Measurements from ENCODE around the gene DLG2. TPM values are rescaled to one million over a fixed set of nuclear protein-coding genes. Genes with fewer than 3 reads are reported as not detected.

The DLG2 gene
- total RNA-seq, 1 experiment from 2014 or later: 17.5 TPM

- TF ChIP-seq PRDM15 (CRISPR knock-in tag; IDR thresholded peaks at IDR 0.05) (no peak), PRRX2 (CRISPR knock-in tag; IDR thresholded peaks at IDR 0.05) (no peak), ZNF263 (CRISPR knock-in tag; IDR thresholded peaks at IDR 0.05; ENCODE audit: low read depth) (no peak), JAZF1 (CRISPR knock-in tag; IDR thresholded peaks at IDR 0.05) (no peak), ZNF219 (CRISPR knock-in tag; IDR thresholded peaks at IDR 0.05; ENCODE audit: borderline replicate concordance) (no peak), ZNF423 (CRISPR knock-in tag; IDR thresholded peaks at IDR 0.05) (no peak), ZNF512 (CRISPR knock-in tag; IDR thresholded peaks at IDR 0.05; ENCODE audit: borderline replicate concordance) (no peak)
- TF ChIP-seq, protein P1, sequence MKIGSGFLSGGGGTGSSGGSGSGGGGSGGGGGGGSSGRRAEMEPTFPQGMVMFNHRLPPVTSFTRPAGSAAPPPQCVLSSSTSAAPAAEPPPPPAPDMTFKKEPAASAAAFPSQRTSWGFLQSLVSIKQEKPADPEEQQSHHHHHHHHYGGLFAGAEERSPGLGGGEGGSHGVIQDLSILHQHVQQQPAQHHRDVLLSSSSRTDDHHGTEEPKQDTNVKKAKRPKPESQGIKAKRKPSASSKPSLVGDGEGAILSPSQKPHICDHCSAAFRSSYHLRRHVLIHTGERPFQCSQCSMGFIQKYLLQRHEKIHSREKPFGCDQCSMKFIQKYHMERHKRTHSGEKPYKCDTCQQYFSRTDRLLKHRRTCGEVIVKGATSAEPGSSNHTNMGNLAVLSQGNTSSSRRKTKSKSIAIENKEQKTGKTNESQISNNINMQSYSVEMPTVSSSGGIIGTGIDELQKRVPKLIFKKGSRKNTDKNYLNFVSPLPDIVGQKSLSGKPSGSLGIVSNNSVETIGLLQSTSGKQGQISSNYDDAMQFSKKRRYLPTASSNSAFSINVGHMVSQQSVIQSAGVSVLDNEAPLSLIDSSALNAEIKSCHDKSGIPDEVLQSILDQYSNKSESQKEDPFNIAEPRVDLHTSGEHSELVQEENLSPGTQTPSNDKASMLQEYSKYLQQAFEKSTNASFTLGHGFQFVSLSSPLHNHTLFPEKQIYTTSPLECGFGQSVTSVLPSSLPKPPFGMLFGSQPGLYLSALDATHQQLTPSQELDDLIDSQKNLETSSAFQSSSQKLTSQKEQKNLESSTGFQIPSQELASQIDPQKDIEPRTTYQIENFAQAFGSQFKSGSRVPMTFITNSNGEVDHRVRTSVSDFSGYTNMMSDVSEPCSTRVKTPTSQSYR (CRISPR knock-in tag; IDR thresholded peaks at IDR 0.05): no peak
- ATAC-seq (peak; percentile 44), DNase-seq (ENCODE audit: low spot score) (no peak)
- H3K27me3 Mint-ChIP-seq (ENCODE audit: low read depth): no peaks in the 10 kb centered on the region
- ChIA-PET POLR2A (no interaction called here), CTCF (no interaction called here)
- H3K9me3 Mint-ChIP-seq: peaks cover 63% of the 10 kb centered on the region
- H3K4me1 Mint-ChIP-seq: peaks cover 34% of the 10 kb centered on the region
- H3K4me3 Mint-ChIP-seq: no peak overlapping the region
- peaks cover 45% of the 10 kb centered on the region for H3K36me3 Mint-ChIP-seq
- H3K27ac Mint-ChIP-seq: peak overlapping the region; percentile 65
Measured at GRCh38 chr11:84655712-84656111, 971.4 kb downstream of the DLG2 start.

DNA sequence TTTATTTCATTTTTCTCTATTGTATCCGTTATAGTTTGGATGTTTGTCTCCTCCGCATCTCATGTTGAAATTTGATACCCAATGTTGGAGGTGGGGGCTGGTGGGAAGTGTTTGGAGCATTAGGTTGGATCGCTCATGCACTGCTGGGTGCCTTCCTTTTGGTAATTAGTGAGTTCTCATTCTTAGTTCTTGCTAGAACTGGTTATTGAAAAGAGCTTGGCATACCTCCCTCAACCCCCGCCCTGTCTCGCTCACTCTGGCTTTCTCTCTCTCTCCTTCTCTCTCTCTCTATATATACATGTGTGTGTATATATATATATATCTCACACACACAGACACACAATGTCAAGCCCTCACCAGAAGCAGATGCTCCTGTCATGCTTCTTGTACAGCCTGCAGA lies 978.7 kb downstream of the DLG2 start:
- Mint-ChIP-seq H3K9me3 (peaks cover 18% of the 10 kb centered on the region), H3K36me3 (peaks cover 4% of the 10 kb centered on the region), H3K27me3 (ENCODE audit: low read depth) (no peaks in the 10 kb centered on the region), H3K4me3 (peak overlapping the region; percentile 44), H3K27ac (peak overlapping the region; percentile 87), H3K4me1 (peaks cover 60% of the 10 kb centered on the region)
- POLR2A ChIA-PET: no interaction called here
- ATAC-seq (peak; percentile 96), DNase-seq (ENCODE audit: low spot score) (peak; percentile 44)
- CTCF ChIA-PET: interaction anchor here (1.4 kb wide), 1 partner anchor 105 kb away, joined by 3 read pairs; no protein-coding TSS in a partner anchor
- peak; percentile 35; the same call in 1 of the 2 replicates for TF ChIP-seq SP1 (CRISPR knock-in tag; conservative IDR thresholded peaks at IDR 0.05)
- TF ChIP-seq, protein P2, sequence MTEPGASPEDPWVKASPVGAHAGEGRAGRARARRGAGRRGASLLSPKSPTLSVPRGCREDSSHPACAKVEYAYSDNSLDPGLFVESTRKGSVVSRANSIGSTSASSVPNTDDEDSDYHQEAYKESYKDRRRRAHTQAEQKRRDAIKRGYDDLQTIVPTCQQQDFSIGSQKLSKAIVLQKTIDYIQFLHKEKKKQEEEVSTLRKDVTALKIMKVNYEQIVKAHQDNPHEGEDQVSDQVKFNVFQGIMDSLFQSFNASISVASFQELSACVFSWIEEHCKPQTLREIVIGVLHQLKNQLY (CRISPR knock-in tag; IDR thresholded peaks at IDR 0.05): no peak

- POLR2A ChIA-PET: interaction anchor here (0.7 kb wide), 2 partner anchors 36 to 1370 kb away, joined by 3 to 5 read pairs; no protein-coding TSS in a partner anchor
- CTCF ChIA-PET: interaction anchor here (0.7 kb wide), 1 partner anchor 917 kb away, joined by 5 read pairs; no protein-coding TSS in a partner anchor
- H3K4me3 Mint-ChIP-seq: no peak overlapping the region
- peaks cover 53% of the 10 kb centered on the region for H3K4me1 Mint-ChIP-seq
- no peaks in the 10 kb centered on the region for H3K27me3 Mint-ChIP-seq (ENCODE audit: low read depth)
- peaks cover 3% of the 10 kb centered on the region; the same call in 1 of the 2 replicates for H3K36me3 Mint-ChIP-seq
- H3K9me3 Mint-ChIP-seq: peaks cover 4% of the 10 kb centered on the region
- DNase-seq (ENCODE audit: low spot score): no peak
- H3K27ac Mint-ChIP-seq: peak overlapping the region; percentile 67
- ATAC-seq: no peak
- no peak for TF ChIP-seq NR2C2 (CRISPR knock-in tag; IDR thresholded peaks at IDR 0.05)
- TF ChIP-seq AR (CRISPR knock-in tag; IDR thresholded peaks at IDR 0.05): no peak
- TF ChIP-seq, protein P3, sequence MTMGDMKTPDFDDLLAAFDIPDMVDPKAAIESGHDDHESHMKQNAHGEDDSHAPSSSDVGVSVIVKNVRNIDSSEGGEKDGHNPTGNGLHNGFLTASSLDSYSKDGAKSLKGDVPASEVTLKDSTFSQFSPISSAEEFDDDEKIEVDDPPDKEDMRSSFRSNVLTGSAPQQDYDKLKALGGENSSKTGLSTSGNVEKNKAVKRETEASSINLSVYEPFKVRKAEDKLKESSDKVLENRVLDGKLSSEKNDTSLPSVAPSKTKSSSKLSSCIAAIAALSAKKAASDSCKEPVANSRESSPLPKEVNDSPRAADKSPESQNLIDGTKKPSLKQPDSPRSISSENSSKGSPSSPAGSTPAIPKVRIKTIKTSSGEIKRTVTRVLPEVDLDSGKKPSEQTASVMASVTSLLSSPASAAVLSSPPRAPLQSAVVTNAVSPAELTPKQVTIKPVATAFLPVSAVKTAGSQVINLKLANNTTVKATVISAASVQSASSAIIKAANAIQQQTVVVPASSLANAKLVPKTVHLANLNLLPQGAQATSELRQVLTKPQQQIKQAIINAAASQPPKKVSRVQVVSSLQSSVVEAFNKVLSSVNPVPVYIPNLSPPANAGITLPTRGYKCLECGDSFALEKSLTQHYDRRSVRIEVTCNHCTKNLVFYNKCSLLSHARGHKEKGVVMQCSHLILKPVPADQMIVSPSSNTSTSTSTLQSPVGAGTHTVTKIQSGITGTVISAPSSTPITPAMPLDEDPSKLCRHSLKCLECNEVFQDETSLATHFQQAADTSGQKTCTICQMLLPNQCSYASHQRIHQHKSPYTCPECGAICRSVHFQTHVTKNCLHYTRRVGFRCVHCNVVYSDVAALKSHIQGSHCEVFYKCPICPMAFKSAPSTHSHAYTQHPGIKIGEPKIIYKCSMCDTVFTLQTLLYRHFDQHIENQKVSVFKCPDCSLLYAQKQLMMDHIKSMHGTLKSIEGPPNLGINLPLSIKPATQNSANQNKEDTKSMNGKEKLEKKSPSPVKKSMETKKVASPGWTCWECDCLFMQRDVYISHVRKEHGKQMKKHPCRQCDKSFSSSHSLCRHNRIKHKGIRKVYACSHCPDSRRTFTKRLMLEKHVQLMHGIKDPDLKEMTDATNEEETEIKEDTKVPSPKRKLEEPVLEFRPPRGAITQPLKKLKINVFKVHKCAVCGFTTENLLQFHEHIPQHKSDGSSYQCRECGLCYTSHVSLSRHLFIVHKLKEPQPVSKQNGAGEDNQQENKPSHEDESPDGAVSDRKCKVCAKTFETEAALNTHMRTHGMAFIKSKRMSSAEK (CRISPR knock-in tag; IDR thresholded peaks at IDR 0.05; ENCODE audit: borderline replicate concordance): no peak
Measured at GRCh38 chr11:84645988-84646694, 981.0 kb downstream of the DLG2 start.

All from WTC11 (cell line).